ENCODE results near the gene KIAA1328. TPM values are rescaled to one million over a fixed set of nuclear protein-coding genes. Genes with fewer than 3 reads are reported as not detected.

The KIAA1328 gene
- total RNA-seq: 26.1 TPM

DNA sequence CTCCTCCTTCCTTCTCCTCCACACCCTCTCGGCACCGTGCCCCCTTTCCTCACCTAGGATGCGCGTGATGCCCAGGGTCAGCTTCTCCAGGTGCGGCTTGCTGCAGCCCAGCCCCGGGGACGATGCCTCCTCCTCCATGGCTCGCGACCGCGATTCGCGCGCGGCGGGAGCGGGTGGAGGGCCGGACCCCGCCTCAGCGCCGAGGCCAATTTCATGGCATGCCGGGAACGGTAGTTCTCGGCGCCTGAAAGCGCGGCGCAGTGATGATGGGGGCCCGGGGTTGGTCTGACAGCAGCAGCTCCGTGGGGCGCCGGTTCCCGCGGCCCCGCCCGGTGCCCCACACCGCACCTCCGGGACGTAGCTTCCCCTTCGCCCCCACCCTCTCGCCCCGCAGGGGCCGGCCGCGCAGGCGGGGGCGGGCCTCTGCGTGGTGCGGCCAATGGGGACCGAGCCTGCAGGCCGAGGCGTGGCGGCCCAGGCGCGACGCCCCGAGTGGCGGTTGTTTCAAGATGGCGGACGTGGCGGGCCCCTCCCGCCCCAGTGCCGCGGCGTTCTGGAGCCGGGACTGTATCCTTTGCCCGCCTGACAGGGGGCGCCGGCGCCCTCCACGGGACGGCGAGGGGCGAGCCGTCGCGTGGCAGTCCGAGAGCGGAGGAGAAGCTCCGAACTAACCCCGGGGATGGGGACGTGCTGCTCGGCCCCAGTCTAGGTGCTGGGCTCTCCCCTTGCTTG is at the start of gene KIAA1328, which contains the start of gene TPGS2:
Gene KIAA1328, plus strand, starts transcription at position 498 of the 732 bp plus-strand sequence. Its CDS starts 12 bp downstream, at position 510.
Gene TPGS2, minus strand, starts transcription at position 373 of the 732 bp plus-strand sequence. Its CDS starts 235 bp downstream, at position 138.

Other genes with a start within 250 kb of the KIAA1328 start
- gene TPGS2, start 125 bp upstream of the KIAA1328 start, total RNA-seq: 145 TPM